Subcutaneous adipose tissue (tissue), 4 donors: ENCODE results near the gene FAM81A. TPM values are rescaled to one million over a fixed set of nuclear protein-coding genes. Genes with fewer than 3 reads are reported as not detected.

Experiments used
- total RNA-seq, 4 donors: library from RNA; depleted of rRNA; stranded (reverse); fragments of >200 nt; gene quantifications; one replicate each; pipeline ENCODE4 v1.1.0, GENCODE V29; 2016
- TF ChIP-seq, protein P1 (sequence below): fragments of 450-650 bp; IDR thresholded peaks from one replicate; pipeline ENCODE4 v1.5.1; 2016; ENCODE audit warnings: low read depth, mild to moderate bottlenecking, control low read depth, antibody characterized with exemption, moderate library complexity

Gene FAM81A
- total RNA-seq, 4 donors from 2014 or later = 0.16 to 2.2 (median 0.22) TPM; not detected in 1

DNA sequence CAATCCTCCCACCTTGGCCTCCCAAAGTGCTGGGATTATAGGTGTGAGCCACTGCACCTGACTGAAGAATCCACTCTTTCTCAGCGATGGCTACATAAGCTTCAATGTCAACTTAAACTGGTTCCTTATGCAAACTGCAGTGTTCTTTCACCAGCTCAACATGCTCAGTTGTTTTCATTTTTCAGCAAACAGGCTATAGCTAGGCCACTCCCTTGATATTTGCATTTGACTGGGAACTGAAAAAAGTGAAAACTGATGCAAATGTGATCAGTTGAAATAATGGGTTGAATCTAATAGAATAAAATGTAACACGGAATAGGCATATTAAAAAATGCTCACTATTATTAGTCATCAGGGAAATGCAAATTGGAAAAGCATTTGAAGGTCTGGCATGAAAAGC lies 99.4 kb downstream of the FAM81A start:
- TF ChIP-seq, protein P1, sequence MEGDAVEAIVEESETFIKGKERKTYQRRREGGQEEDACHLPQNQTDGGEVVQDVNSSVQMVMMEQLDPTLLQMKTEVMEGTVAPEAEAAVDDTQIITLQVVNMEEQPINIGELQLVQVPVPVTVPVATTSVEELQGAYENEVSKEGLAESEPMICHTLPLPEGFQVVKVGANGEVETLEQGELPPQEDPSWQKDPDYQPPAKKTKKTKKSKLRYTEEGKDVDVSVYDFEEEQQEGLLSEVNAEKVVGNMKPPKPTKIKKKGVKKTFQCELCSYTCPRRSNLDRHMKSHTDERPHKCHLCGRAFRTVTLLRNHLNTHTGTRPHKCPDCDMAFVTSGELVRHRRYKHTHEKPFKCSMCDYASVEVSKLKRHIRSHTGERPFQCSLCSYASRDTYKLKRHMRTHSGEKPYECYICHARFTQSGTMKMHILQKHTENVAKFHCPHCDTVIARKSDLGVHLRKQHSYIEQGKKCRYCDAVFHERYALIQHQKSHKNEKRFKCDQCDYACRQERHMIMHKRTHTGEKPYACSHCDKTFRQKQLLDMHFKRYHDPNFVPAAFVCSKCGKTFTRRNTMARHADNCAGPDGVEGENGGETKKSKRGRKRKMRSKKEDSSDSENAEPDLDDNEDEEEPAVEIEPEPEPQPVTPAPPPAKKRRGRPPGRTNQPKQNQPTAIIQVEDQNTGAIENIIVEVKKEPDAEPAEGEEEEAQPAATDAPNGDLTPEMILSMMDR = no peak

DNA sequence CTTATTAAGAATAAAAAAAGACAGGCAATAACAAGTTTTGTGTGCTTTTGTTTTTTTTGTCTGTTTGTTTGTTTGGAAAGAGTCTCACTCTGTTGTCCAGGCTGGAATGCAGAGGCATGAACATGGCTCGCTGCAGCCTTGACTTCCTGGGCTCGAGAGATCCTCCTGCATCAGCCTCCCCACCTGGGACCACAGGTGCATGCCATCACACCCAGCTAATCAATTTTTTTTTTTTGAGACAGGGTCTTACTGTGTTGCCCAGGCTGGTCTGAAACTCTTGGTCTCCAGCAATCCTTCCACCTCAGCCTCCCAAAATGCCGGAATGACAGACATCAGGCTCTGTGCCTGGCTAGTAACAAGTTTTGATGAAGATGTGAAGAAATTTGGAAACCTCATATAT lies 100.5 kb downstream of the FAM81A start:
- TF ChIP-seq, protein P1 = no peak

DNA sequence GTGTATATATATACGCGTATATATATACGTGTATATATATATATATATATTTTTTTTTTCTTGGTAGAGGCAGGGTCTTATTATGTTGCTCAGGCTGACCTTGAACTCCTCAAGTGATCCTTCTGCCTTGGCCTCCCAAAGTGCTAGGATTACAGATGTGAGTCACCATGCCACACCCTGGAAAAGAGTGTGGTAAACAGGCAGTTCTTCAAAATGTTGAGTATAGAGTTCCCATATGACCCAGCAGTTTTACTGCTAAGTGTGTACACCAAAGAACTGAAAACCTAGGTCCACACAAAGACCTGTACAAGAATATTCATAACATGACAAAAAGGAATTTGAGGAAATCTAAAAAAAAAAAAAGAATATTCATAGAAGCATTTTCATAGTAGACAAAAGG lies 101.8 kb downstream of the FAM81A start:
- TF ChIP-seq, protein P1 = no peak

DNA sequence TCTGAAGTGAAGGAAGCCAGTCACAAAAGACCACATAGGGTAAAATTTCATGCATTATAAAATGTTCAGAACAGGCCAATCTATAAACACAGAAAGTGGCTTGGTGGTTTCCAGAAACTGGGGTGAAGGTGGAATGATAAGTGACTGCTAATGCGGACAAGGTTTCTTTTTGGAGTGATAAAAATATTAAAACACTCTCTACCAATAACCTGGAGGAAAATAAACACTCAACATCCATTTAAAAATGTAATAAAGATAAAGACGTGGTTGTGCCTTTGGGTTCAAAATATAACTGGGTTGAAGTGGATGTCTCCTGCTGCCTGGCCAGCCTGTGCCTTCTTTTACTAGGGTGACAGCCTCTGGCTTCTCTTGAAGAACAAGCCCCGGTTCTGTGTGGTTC lies 102.7 kb downstream of the FAM81A start:
- TF ChIP-seq, protein P1 = no peak

DNA sequence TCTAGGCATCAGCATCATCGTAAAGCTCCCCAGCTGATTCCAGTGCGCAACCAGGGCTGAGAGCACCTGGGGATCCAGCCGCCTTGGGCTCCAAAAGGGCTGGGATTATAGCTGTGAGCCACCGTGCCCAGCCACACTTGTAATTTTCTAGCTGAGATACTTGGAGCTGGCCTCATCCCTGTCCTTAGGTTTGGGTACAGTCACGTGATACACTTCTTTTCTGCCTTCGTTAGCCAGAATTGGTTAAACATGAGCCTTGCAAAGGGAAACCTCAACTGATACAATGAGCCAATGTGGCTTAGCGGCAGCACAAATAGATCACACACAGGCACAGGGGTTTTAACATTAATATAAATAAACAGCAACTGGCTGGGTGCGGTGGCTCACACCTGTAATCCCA lies 103.8 kb downstream of the FAM81A start:
- TF ChIP-seq, protein P1 = no peak

DNA sequence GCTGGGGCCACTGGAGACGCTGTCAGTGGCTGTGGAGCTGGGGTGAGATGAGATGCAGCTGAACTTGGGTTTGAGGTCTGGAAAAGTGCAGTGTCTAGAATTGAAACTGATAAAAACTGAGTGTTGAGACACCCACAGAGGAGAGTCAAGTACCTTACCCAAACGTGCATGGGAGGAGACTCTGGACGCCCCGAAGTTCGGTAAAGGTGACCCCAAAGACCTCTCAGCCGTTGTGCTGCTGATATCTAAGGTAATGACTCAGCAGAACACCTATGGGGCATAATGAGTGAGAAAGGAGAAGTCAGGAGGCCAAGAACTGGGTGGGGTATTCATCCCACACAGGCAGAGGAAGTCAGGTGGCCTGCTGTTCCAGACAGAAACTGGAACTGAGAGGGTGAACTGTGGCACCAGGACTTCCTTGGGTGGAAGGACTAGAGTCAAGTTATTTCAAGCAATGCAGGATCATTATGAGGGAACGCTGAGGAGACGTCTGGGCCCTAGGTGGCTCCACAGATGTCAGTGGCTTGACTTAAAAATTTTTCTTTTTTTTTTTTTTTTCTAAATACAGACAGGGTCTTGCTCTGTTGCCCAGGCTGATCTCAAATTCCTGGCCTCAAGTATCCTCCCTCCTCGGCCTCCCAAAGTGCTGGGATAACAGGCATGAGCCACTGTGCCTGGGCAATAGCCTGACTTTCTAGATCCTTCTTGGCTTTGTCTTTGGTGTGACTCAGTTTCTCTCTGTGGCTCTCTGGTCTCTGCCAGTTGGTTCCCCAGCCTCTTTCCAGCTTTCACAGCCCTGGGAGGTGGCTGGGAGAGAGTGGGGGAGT lies 105.9 kb downstream of the FAM81A start:
- TF ChIP-seq, protein P1 = no peak

DNA sequence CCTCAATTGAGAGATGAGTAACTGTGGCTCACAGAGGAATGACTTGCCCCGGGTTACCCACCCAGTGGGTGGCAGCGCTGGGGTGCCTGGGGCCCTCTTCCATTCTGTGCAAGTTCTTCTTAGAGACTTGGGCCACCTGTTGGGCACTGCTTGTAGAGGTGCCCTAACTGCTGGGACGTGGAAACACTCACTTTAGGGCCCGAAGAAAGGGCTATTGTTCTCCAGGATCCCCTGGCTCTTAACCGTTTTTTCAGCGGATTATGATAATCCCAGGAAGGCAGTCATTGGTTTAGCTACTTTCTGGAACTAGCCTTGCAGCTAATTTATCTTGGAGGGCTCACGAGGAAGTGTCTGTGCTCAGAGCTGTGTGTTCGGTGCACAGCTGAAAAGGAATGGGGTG lies 107.6 kb downstream of the FAM81A start:
- TF ChIP-seq, protein P1 = no peak
